ENCODE results near the gene LLGL2. TPM values are rescaled to one million over a fixed set of nuclear protein-coding genes. Genes with fewer than 3 reads are reported as not detected.

LLGL2 gene
- total RNA-seq, 2 donors from 2014 or later: 12.0 to 12.8 TPM

GRCh38 chr17:75525806-75526554 lies 483 bp downstream of the LLGL2 start:
- DNase-seq (ENCODE audit: low spot score in 2 of 2): no peak
- peak in 1 of 2 donors; percentile 43 for ATAC-seq
- no peaks in the 10 kb centered on the region for H3K36me3 Mint-ChIP-seq

GRCh38 chr17:75526555-75527270 lies 1.2 kb downstream of the LLGL2 start:
- DNase-seq (ENCODE audit: low spot score in 2 of 2) (no peak), ATAC-seq (no peak)
- Mint-ChIP-seq H3K9me3 (no peaks in the 10 kb centered on the region), H3K36me3 (no peaks in the 10 kb centered on the region), H3K27ac (no peak overlapping the region)

More at GRCh38 chr17:75525806-75526554, 483 bp downstream of the LLGL2 start:
- H3K9me3 Mint-ChIP-seq: no peaks in the 10 kb centered on the region
- no peak overlapping the region for H3K27ac Mint-ChIP-seq

- ATAC-seq (no peak), DNase-seq (ENCODE audit: low spot score in 2 of 2) (no peak)
- Mint-ChIP-seq H3K36me3 (no peaks in the 10 kb centered on the region), H3K9me3 (no peaks in the 10 kb centered on the region), H3K27ac (peak overlapping the region in 1 of 2 donors; percentile 9)
These were observed 5.6 kb downstream of the LLGL2 start for GRCh38 chr17:75530837-75531720.

GRCh38 chr17:75531721-75532072 lies 6.2 kb downstream of the LLGL2 start:
- no peak for ATAC-seq

GRCh38 chr17:75535119-75535537 lies 9.6 kb downstream of the LLGL2 start:
- ATAC-seq (peak; percentile 94 to 99), DNase-seq (ENCODE audit: low spot score in 2 of 2) (peak; percentile 62 to 76)
- no peaks in the 10 kb centered on the region for H3K36me3 Mint-ChIP-seq
- H3K9me3 Mint-ChIP-seq: no peaks in the 10 kb centered on the region
- peak overlapping the region; percentile 39 to 91 for H3K27ac Mint-ChIP-seq

More at GRCh38 chr17:75531721-75532072, 6.2 kb downstream of the LLGL2 start:
- H3K9me3 Mint-ChIP-seq: no peaks in the 10 kb centered on the region
- DNase-seq (ENCODE audit: low spot score in 2 of 2): no peak
- H3K27ac Mint-ChIP-seq: no peak overlapping the region
- no peaks in the 10 kb centered on the region for H3K36me3 Mint-ChIP-seq

- Mint-ChIP-seq H3K27ac (peak overlapping the region in 1 of 2 donors; percentile 39), H3K36me3 (no peaks in the 10 kb centered on the region), H3K9me3 (no peaks in the 10 kb centered on the region)
- ATAC-seq (no peak), DNase-seq (ENCODE audit: low spot score in 2 of 2) (no peak)
These were observed 10.4 kb downstream of the LLGL2 start for GRCh38 chr17:75535871-75536270.

GRCh38 chr17:75536366-75536765 lies 10.9 kb downstream of the LLGL2 start:
- ATAC-seq (no peak), DNase-seq (ENCODE audit: low spot score in 2 of 2) (no peak)
- Mint-ChIP-seq H3K36me3 (no peaks in the 10 kb centered on the region), H3K27ac (no peak overlapping the region), H3K9me3 (no peaks in the 10 kb centered on the region)

GRCh38 chr17:75539967-75540729 lies 14.7 kb downstream of the LLGL2 start:
- Mint-ChIP-seq H3K9me3 (no peaks in the 10 kb centered on the region), H3K36me3 (no peaks in the 10 kb centered on the region), H3K27ac (peak overlapping the region in 1 of 2 donors; percentile 7)
- ATAC-seq (no peak), DNase-seq (ENCODE audit: low spot score in 2 of 2) (no peak)

- peak overlapping the region in 1 of 2 donors; percentile 7 for H3K27ac Mint-ChIP-seq
- DNase-seq (ENCODE audit: low spot score in 2 of 2): no peak
- H3K36me3 Mint-ChIP-seq: no peaks in the 10 kb centered on the region
- no peaks in the 10 kb centered on the region for H3K9me3 Mint-ChIP-seq
- ATAC-seq: no peak
These were observed 15.5 kb downstream of the LLGL2 start for GRCh38 chr17:75540923-75541503.

GRCh38 chr17:75542229-75542628 lies 16.7 kb downstream of the LLGL2 start:
- H3K36me3 Mint-ChIP-seq: no peaks in the 10 kb centered on the region
- no peak overlapping the region for H3K27ac Mint-ChIP-seq
- ATAC-seq: no peak
- no peak for DNase-seq (ENCODE audit: low spot score in 2 of 2)
- no peaks in the 10 kb centered on the region for H3K9me3 Mint-ChIP-seq

GRCh38 chr17:75542728-75543336 lies 17.3 kb downstream of the LLGL2 start:
- Mint-ChIP-seq H3K9me3 (no peaks in the 10 kb centered on the region), H3K27ac (no peak overlapping the region), H3K36me3 (no peaks in the 10 kb centered on the region)
- ATAC-seq: no peak
- no peak for DNase-seq (ENCODE audit: low spot score in 2 of 2)

- DNase-seq (ENCODE audit: low spot score in 2 of 2) (no peak), ATAC-seq (no peak)
- Mint-ChIP-seq H3K27ac (no peak overlapping the region), H3K9me3 (no peaks in the 10 kb centered on the region), H3K36me3 (no peaks in the 10 kb centered on the region)
These were observed 18.8 kb downstream of the LLGL2 start for GRCh38 chr17:75544250-75544649.

GRCh38 chr17:75546181-75546580 lies 20.7 kb downstream of the LLGL2 start:
- no peak for ATAC-seq
- Mint-ChIP-seq H3K36me3 (no peaks in the 10 kb centered on the region), H3K27ac (no peak overlapping the region), H3K9me3 (no peaks in the 10 kb centered on the region)
- no peak for DNase-seq (ENCODE audit: low spot score in 2 of 2)

GRCh38 chr17:75547091-75547490 lies 21.6 kb downstream of the LLGL2 start:
- Mint-ChIP-seq H3K27ac (no peak overlapping the region), H3K36me3 (no peaks in the 10 kb centered on the region), H3K9me3 (no peaks in the 10 kb centered on the region)
- ATAC-seq: no peak
- DNase-seq (ENCODE audit: low spot score in 2 of 2): no peak

GRCh38 chr17:75548813-75549212 lies 23.3 kb downstream of the LLGL2 start:
- no peak overlapping the region for H3K27ac Mint-ChIP-seq
- H3K9me3 Mint-ChIP-seq: no peaks in the 10 kb centered on the region
- ATAC-seq (no peak), DNase-seq (ENCODE audit: low spot score in 2 of 2) (no peak)
- no peaks in the 10 kb centered on the region for H3K36me3 Mint-ChIP-seq

All from activated naive CD4-positive, alpha-beta T cell treated with anti-CD3 and anti-CD28 coated beads, Interleukin-2, amount 50 U/mL, for 72 hours (primary cell).